ENCODE results near the gene EPB41L4A.

- no peak for TF ChIP-seq CTCF (IDR thresholded peaks at IDR 0.05)
- no peak for TF ChIP-seq POLR2AphosphoS5 (IDR thresholded peaks at IDR 0.05)
- no peak for TF ChIP-seq POLR2A (IDR thresholded peaks at IDR 0.05)
These were observed 305.5 kb downstream of the EPB41L4A start for GRCh38 chr5:112113565-112113964.
